HG03045 (cell line): ENCODE measurements around the gene LRRC70.
"Not testable (repeated sequence)": the region's sequence is repeated elsewhere in the genome, so short reads cannot be mapped to it uniquely, and the experiment has no call there.

Source experiments
- ATAC-seq: cut with Tn5 transposase; IDR thresholded peaks from one replicate; pipeline ENCODE4 v1.9.1; 2021; ENCODE audit warnings: mild to moderate bottlenecking, moderate library complexity; ENCODE audit not compliant: unreplicated experiment

The LRRC70 gene

DNA sequence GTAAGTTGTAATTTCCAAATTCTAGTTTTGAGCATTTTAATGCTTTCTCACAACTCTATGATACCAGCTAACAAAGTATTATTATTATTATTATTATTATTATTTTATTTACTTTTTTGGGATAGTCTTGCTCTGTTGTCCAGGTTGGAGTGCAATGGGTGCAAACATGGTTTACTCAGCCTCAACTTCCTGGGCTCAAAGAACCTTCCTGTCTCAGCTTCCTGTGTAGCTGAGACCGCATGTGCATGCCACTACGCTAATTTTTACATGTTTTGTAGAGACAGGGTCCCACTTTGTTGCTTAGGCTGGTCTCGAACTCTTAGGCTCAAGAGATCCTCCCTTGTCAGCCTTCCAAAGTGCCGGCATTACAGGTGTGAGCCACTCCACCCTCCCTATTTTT is 27.0 kb downstream of the LRRC70 start:
- no peak for ATAC-seq

DNA sequence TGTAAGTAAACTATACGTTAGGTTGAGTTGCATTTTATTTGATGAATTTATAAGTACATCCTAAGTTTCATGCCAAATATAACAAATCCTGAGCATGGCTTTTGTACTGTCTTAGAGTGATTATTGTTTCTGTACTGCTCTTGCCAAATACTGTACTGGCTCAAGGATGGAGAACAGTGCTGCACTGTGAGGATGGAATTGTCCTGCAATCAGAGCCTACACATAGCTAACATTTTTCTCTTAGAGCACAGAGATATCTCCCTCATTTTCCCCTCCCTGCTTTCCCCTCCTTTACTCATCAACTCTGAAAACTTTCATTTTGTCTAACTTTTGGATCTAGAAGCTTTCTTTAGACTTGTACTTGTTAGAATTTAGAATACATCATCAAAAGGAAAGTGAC is 28.3 kb downstream of the LRRC70 start:
- ATAC-seq: no peak

- no peak for ATAC-seq
These were observed 29.0 kb downstream of the LRRC70 start for GRCh38 chr5:62607615-62608014.

GRCh38 chr5:62608529-62609511 is 30.2 kb downstream of the LRRC70 start:
- ATAC-seq: no peak

- no peak for ATAC-seq
These were observed 35.7 kb downstream of the LRRC70 start for GRCh38 chr5:62614355-62614754.

- no peak for ATAC-seq
These were observed 38.1 kb downstream of the LRRC70 start for GRCh38 chr5:62616615-62617277.

DNA sequence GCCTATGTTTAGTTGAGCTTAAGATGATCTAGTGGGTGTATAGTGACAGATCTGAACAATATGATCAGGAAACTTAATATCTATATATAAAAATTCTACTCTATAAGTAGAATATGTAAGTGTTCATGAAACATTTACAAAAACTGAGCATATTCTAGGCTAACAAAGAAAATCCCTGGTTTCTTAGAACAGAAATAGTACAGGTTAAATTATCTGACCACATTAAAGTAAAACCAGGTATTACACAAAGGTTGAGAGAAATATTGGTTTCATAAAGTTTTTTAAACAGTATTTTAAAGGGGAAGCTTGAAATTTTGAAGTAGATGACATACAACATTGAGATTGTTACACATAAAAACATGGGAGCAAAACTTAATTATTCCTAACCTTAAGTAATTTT is 39.3 kb downstream of the LRRC70 start:
- ATAC-seq: no peak

DNA sequence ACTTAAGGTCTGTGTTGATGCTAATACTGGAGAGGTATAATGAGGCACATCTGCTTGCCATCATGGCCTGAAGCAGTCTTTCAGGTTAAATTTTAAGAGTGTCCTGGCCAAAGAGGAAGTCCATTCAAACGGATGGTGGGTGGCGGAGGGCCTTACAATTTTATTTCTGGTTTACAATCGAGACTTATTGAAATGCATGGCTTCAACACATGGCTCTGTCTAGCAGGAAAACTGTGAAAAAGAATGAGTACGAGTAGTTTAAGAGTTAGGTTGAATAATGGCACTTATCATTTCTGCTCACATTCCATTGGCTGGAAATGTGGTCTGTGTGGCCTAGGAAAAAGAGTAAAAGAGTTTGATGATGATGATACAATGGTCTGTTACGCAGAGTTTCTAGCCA is 42.1 kb downstream of the LRRC70 start:
- ATAC-seq: no peak

- no peak for ATAC-seq
These were observed 42.7 kb downstream of the LRRC70 start for GRCh38 chr5:62621280-62621679.

DNA sequence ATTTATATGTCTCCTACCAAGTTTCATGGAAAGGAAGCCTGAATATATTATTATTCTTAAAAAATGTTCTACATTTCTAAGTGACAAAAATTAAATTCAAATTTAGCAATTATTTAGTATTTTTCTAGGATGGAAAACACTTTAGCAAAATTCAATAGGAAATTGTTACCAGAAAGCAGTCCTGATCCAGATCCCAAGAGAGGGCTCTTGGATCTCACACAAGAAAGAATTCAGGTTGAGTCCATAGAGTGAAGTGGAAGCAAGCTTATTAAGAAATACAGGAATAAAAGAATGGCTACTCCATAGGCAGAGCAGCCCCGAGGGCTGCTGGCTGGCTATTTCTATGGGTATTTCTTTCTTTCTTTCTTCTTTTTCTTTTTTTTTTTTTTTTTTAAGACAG is 44.7 kb downstream of the LRRC70 start:
- no peak for ATAC-seq

DNA sequence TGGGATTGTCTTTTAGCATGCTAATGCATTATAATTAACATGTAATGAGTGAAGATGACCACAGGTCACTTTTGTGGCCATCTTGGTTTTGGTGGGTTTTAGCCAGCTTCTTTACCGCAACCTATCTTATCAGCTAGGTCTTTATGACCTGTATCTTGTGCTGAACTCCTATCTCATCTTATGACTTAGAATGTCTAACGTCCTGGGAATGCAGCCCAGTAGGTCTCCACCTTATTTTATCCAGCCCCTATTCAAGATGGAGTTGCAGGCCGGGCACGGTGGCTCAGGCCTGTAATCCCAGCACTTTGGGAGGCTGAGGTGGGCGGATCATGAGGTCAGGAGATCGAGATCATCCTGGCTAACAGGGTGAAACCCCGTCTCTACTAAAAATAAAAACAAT is 45.8 kb downstream of the LRRC70 start:
- ATAC-seq: not testable (repeated sequence)

GRCh38 chr5:62626534-62626933 is 47.9 kb downstream of the LRRC70 start:
- ATAC-seq: no peak

DNA sequence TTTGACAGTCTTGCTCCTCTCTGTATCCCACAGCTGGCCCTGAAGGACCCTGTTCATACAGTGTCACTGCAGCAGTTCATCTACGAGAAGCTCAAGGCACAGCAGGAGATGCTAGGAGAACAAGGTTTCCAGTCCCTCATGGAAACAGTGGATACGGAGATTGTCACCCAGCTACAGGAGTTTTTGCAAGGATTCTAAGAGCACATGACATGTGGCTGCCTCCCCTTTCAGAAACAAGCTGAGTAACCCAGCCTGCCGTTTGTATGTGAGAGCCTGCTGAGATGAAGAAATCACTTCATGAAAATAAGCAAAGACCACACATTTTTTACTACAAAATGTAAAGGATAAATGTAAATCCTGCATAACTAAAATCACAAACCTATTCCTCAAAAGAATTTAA is 48.5 kb downstream of the LRRC70 start:
- no peak for ATAC-seq

DNA sequence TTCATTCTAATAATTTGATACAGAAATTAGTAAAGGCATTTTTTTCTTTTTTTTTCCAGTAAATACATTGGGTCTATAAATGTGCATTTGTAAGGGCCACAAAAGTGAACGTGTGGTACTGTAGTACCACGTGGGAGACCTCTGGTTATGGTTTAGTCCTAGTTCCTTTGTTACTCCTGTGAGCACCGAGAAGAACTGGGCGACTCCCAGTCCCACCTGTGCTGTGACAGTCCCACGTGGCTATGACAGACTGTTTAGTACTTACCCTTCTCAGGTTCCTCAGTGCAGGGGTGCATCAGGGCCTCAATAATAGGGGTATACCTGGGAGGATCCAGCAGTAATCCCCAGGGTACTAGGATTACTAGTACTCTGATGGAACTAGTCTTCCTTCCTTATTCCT is 49.3 kb downstream of the LRRC70 start:
- no peak for ATAC-seq
